ENCODE data around the gene C11orf97.

C11orf97 gene

DNA sequence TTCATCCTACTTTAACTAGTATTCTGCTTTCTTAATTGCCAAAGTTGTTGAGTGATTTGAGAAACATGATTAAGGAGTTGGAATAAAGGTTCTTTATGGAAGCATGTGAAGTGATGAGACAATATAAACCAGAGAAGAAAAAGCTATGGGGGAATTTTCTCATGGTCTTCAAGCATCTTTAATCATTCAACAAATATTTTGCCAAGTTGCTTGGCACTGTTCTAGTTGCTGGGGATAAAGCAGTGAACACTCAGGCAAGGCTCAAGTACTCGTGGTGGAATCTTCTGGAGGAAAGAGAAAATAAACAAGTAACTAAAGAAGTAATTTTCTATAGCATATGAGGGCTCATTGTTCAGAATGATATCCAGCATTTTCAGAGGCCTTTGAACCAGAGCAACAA lies 45.7 kb downstream of the C11orf97 start:
- no peak for DNase-seq (ENCODE audit: low read depth)
- H3K4me3 ChIP-seq (ENCODE audit: low read length), result no peak overlapping the region
- TF ChIP-seq, protein P1, sequence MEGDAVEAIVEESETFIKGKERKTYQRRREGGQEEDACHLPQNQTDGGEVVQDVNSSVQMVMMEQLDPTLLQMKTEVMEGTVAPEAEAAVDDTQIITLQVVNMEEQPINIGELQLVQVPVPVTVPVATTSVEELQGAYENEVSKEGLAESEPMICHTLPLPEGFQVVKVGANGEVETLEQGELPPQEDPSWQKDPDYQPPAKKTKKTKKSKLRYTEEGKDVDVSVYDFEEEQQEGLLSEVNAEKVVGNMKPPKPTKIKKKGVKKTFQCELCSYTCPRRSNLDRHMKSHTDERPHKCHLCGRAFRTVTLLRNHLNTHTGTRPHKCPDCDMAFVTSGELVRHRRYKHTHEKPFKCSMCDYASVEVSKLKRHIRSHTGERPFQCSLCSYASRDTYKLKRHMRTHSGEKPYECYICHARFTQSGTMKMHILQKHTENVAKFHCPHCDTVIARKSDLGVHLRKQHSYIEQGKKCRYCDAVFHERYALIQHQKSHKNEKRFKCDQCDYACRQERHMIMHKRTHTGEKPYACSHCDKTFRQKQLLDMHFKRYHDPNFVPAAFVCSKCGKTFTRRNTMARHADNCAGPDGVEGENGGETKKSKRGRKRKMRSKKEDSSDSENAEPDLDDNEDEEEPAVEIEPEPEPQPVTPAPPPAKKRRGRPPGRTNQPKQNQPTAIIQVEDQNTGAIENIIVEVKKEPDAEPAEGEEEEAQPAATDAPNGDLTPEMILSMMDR (IDR thresholded peaks at IDR 0.05; ENCODE audit: insufficient read depth, low read depth, low read length, missing control alignments), result no peak

DNA sequence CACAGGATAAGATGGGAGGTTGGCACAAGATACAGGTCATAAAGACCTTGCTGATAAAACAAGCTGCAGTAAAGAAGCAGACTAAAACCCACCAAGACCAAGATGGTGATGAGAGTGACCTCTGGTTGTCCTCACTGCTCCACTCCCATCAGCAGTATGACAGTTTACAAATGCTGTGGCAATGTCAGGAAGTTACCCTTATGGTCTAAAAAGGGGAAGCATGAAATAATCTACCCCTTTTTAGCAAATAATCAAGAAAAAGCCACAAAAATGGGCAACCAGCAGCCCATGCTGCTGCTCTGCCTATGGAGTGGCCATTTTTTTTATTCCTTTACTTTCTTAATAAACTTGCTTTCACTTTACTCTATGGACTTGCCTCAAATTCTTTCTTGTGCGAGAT lies 46.2 kb downstream of the C11orf97 start:
- no peak for DNase-seq (ENCODE audit: low read depth)
- H3K4me3 ChIP-seq (ENCODE audit: low read length), result no peak overlapping the region
- TF ChIP-seq, protein P1 (IDR thresholded peaks at IDR 0.05; ENCODE audit: insufficient read depth, low read depth, low read length, missing control alignments), result no peak

DNA sequence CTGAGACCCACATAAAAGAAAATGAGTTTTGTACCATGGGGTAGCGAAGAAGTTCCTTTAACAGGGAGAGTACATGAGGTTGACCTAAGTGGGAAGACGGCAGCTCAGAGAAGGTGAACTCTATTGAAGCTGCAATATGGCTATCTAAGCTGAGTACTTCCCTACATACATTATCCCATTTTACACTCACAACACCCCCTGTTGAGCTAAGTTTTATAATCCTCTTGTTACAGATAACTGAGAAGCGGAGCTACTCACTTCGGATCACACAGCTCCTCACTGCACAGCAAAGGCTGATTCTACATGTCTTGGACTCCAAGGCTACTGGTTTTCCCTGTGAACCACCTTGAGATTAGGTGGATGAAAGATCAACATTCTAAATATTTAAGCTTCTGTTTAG lies 46.7 kb downstream of the C11orf97 start:
- TF ChIP-seq, protein P1 (IDR thresholded peaks at IDR 0.05; ENCODE audit: insufficient read depth, low read depth, low read length, missing control alignments), result no peak
- no peak for DNase-seq (ENCODE audit: low read depth)
- no peak overlapping the region for H3K4me3 ChIP-seq (ENCODE audit: low read length)

DNA sequence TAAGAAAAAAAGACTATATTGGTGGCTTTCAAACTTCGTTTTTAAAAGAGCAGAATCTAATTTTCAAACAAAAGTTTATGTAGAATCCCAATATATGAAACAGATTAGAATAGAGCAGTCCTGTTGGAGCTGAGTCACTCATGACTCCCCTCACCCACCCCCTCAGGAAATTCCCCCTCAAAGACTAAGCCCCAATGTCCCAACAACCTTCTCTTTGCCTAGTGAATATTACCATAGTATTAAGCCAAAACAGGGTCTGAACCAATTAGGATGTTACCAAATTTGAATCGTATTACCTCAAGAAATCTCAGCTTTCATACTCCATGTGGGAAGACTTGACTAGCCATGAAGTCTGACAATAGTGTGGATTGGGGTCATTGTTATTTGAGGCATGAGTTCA lies 47.1 kb downstream of the C11orf97 start:
- DNase-seq (ENCODE audit: low read depth), result no peak
- no peak overlapping the region for H3K4me3 ChIP-seq (ENCODE audit: low read length)
- TF ChIP-seq, protein P1 (IDR thresholded peaks at IDR 0.05; ENCODE audit: insufficient read depth, low read depth, low read length, missing control alignments), result no peak

DNA sequence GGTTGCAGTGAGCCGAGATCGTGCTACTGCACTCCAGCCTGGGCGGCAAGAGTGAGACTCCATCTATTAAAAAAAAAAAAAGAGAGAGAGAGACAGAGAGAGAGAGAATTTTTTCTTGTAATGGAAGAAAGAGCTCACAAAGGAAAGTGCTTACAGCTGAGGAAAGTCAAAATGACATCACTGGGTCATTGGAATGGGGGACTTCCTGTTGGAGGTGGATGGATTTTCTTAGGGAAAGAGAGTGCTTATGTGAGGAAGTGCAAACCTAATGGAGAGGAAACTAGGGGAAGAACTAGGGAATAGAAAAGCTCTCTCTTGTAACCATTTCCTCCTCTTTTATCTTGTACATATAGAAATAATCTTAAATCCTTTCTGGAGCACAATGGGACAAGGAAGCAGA lies 48.6 kb downstream of the C11orf97 start:
- H3K4me3 ChIP-seq (ENCODE audit: low read length), result no peak overlapping the region
- no peak for DNase-seq (ENCODE audit: low read depth)
- TF ChIP-seq, protein P1 (IDR thresholded peaks at IDR 0.05; ENCODE audit: insufficient read depth, low read depth, low read length, missing control alignments), result no peak

DNA sequence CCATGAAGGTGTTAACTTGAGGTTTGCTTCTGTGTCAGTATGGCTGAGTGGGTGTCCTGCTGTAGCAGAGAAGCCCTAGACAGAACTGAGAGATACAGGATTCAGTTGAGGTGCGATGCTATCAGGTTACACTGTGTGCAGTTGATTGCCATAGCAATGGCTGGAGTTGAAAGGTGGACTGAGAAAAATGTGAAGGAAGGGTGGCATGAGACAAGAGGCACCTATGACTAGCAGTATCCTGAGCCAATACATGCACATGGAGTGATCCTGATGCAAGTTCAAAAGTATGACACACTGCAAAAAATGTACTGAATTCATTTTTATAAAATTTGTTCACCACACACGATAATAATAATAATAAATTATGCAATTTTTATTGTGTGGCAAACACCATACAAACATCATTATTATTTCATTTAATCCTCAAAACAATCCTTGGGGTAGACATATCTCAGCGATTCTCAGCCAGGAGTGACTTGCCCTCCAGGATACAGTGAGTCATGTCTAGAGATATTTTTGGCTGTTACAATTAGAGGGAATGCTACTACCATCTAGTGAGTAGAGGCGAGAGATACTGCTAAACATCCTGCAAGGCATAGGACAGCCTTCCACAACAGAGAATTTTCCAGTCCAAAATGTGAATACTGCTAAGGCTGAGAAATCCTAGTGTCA lies 51.1 kb downstream of the C11orf97 start:
- peak; percentile 71 for DNase-seq (ENCODE audit: low read depth)

More for the DNA sequence above, 51.1 kb downstream of the C11orf97 start:
- TF ChIP-seq, protein P1 (IDR thresholded peaks at IDR 0.05; ENCODE audit: insufficient read depth, low read depth, low read length, missing control alignments), result peak; percentile 54
- H3K4me3 ChIP-seq (ENCODE audit: low read length), result no peak overlapping the region
